ENCODE results near the gene RNF187. TPM values are rescaled to one million over a fixed set of nuclear protein-coding genes. Genes with fewer than 3 reads are reported as not detected.

RNF187 gene
- total and polyA plus RNA-seq, 12 donors = 18.9 to 99.7 (median 85.9) TPM

DNA sequence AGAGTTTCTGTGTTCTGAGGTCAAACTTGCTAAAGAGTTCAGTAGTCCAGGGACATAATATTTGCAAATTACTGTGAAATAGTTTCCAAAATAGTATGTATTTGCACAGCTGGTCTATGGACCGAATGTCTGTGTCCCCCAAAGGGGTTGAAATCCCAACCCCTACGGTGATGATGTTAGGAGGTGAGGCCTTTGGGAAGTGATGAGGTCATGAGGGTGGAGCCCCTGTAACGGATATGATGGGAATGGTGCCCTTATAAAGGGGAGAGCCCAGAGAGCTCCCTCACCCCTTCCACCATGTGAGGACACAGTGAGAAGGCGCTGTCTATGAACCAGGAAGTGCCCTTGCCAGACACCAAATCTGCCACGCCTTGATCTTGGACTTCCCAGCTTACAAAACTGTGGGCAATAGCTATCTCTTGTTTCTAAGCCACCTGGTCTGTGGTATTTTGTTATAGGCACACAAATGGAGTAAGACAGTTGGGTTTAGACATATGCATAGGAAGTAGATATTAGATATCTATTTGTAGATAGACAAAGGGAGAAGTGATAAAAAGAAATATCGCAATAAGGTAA lies 21.7 kb downstream of the RNF187 start:
- H3K4me1 ChIP-seq = no peaks in the 10 kb centered on the region
- peaks cover 0 to 39% (median 4%) of the 10 kb centered on the region in 7 donors for H3K27me3 ChIP-seq
- no peak overlapping the region for H3K4me3 ChIP-seq
- 72 to 80% methylated on average over 6 of the region's 6 CpGs for WGBS, 2 donors
- H3K27ac ChIP-seq = no peak overlapping the region
- no peak for TF ChIP-seq CTCF (IDR thresholded peaks at IDR 0.05)
- no peak for DNase-seq
- ATAC-seq = no peak
- no peaks in the 10 kb centered on the region for H3K9me3 ChIP-seq
- H3K36me3 ChIP-seq = no peaks in the 10 kb centered on the region
- intact Hi-C loops (cut with DNase I) = loop anchor here in 1 of 10 donors (5.0 kb wide), 1 partner anchor 377 kb away; no protein-coding TSS in a partner anchor

GRCh38 chr1:228510101-228510802 lies 23.1 kb downstream of the RNF187 start:
- WGBS, 2 donors = 51 to 64% methylated on average over 5 of the region's 5 CpGs
- H3K4me1 ChIP-seq = no peaks in the 10 kb centered on the region
- no peak overlapping the region for H3K27ac ChIP-seq
- no peak overlapping the region for H3K4me3 ChIP-seq
- H3K36me3 ChIP-seq = no peaks in the 10 kb centered on the region
- H3K9me3 ChIP-seq = no peaks in the 10 kb centered on the region
- intact Hi-C loops (cut with DNase I) = no loop called here
- ATAC-seq (no peak), DNase-seq (no peak)
- peaks cover 0 to 33% (median 4%) of the 10 kb centered on the region in 7 donors for H3K27me3 ChIP-seq
- TF ChIP-seq CTCF (IDR thresholded peaks at IDR 0.05) = no peak

DNA sequence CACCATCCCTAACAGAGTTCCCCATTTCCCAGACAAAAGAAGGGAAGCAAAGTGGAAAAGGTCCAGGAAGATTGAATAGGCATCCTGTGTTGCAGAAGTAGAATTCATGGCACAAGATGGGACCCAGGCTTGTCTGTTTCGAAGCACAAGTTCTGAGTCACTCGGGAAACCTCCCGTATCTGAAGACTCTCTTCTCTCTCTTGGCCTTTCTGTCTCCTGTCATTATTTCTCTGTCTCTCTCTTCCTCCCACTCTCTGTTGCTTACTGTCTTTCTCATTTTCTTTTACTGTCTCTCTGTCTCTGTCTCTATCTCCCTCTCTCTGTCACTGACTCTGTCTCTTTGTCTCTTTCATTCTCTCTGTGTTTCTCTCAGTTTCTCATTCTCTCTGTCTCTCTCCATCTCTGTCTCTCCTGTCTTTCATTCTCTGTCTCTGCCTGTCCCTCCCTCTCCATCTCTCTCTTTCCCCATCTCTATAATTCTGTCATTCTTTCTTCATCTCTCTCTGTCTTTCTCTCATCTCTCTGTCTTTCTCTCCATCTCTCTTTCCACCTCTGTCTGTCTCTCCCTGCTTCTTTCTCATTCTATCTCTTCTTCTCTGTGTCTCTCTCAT lies 23.7 kb downstream of the RNF187 start:
- intact Hi-C loops (cut with DNase I) = no loop called here
- no peak overlapping the region for H3K4me3 ChIP-seq
- no peaks in the 10 kb centered on the region for H3K36me3 ChIP-seq
- DNase-seq (no peak), ATAC-seq (no peak)
- no peak for TF ChIP-seq CTCF (IDR thresholded peaks at IDR 0.05)
- H3K4me1 ChIP-seq = no peaks in the 10 kb centered on the region
- no peaks in the 10 kb centered on the region for H3K9me3 ChIP-seq
- H3K27me3 ChIP-seq = peaks cover 0 to 26% (median 4%) of the 10 kb centered on the region in 7 donors
- WGBS, 2 donors = 70 to 79% methylated on average over 3 of the region's 3 CpGs
- no peak overlapping the region for H3K27ac ChIP-seq

- H3K9me3 ChIP-seq = no peaks in the 10 kb centered on the region
- H3K27ac ChIP-seq = no peak overlapping the region
- no peaks in the 10 kb centered on the region for H3K36me3 ChIP-seq
- intact Hi-C loops (cut with DNase I) = no loop called here
- DNase-seq (no peak), ATAC-seq (no peak)
- H3K27me3 ChIP-seq = peaks cover 0 to 25% (median 4%) of the 10 kb centered on the region in 7 donors
- H3K4me1 ChIP-seq = no peaks in the 10 kb centered on the region
- no peak overlapping the region for H3K4me3 ChIP-seq
- WGBS, 2 donors = 79 to 82% methylated on average over 13 of the region's 13 CpGs
- no peak for TF ChIP-seq CTCF (IDR thresholded peaks at IDR 0.05)
These were observed 24.6 kb downstream of the RNF187 start for GRCh38 chr1:228511546-228512445.

All from heart right ventricle (tissue), 16 donors.